Fibroblast of villous mesenchyme (primary cell): ENCODE data around the gene CD1E. TPM values are rescaled to one million over a fixed set of nuclear protein-coding genes. Genes with fewer than 3 reads are reported as not detected.
"Not testable (repeated sequence)": the region's sequence is repeated elsewhere in the genome, so short reads cannot be mapped to it uniquely, and the experiment has no call there.

Experiments used
- DNase-seq: peaks from one replicate; pipeline ENCODE4 v3.0.0-alpha.2; 2010; ENCODE audit warnings: low read depth
- H3K4me3 ChIP-seq: 2 replicates; pipeline ENCODE4 v1.5.1; 2011; ENCODE audit warnings: low read depth, mild to moderate bottlenecking, low read length
- CTCF ChIP-seq: IDR thresholded peaks from 2 replicates; pipeline ENCODE4 v1.5.1; 2012; ENCODE audit warnings: low read depth, mild to moderate bottlenecking, low read length; ENCODE audit not compliant: insufficient read depth
- total RNA-seq: library from RNA; depleted of rRNA; stranded (reverse); fragments of >200 nt; gene quantifications from 2 replicates; pipeline ENCODE4 v1.2.3, GENCODE V29; 2012

CD1E gene
- total RNA-seq, 1 donor, result not detected

GRCh38 chr1:158362482-158362881 is 8.8 kb downstream of the CD1E start:
- no peak for DNase-seq
- no peak overlapping the region for H3K4me3 ChIP-seq
- TF ChIP-seq CTCF, result no peak

- no peak for DNase-seq
- TF ChIP-seq CTCF, result no peak
- no peak overlapping the region for H3K4me3 ChIP-seq
Measured at GRCh38 chr1:158362941-158363340, 9.2 kb downstream of the CD1E start.

- DNase-seq, result no peak
- no peak for TF ChIP-seq CTCF
- no peak overlapping the region for H3K4me3 ChIP-seq
Measured at GRCh38 chr1:158366783-158367182, 13.1 kb downstream of the CD1E start.

GRCh38 chr1:158371188-158371953 is 17.7 kb downstream of the CD1E start:
- H3K4me3 ChIP-seq, result no peak overlapping the region
- no peak for TF ChIP-seq CTCF
- DNase-seq, result no peak

- DNase-seq, H3K4me3 ChIP-seq: not testable (repeated sequence)
Measured at GRCh38 chr1:158374101-158374500, 20.4 kb downstream of the CD1E start.

- no peak overlapping the region for H3K4me3 ChIP-seq
- no peak for DNase-seq
- no peak for TF ChIP-seq CTCF
Measured at GRCh38 chr1:158374860-158375259, 21.2 kb downstream of the CD1E start.

- no peak for TF ChIP-seq CTCF
- no peak overlapping the region for H3K4me3 ChIP-seq
- no peak for DNase-seq
Measured at GRCh38 chr1:158390331-158390730, 36.6 kb downstream of the CD1E start.
